ENCODE results near the gene MLST8. TPM values are rescaled to one million over a fixed set of nuclear protein-coding genes. Genes with fewer than 3 reads are reported as not detected.
"Not testable (repeated sequence)": the region's sequence is repeated elsewhere in the genome, so short reads cannot be mapped to it uniquely, and the experiment has no call there.

MLST8 gene
- polyA plus RNA-seq, 4 donors: 38.7 to 63.2 (median 46.6) TPM

DNA sequence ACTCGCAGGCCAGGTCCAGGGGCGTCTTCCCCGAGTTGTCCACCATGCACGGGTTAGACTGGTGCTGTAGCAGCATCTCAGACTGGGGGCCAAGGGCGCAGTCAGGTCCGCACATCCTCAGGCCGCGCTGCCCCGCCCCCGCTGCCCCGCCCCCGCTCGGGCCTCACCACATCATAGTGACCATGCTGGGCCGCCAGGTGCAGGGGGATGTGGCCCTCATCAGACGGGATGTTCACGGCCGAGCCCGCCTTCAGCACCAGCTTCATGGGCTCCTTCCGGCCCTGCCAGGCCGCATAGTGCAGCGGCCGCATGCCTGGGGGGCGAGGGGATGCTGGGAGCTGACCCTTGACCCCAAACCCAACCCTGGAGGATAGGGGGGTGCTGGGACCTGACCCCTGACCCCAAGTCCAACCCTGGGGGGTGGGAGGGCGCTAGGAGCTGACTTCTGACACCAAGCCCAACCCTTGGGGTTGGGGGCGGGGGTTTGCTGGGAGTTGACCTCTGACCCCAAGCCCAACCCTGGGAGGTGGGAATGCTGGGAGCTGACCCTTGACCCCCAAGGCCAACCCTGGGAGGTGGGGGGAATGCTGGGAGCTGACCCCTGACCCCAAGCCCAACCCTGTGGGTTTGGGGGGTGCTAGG is 15.9 kb upstream of the MLST8 start:
- DNase-seq (ENCODE audit: low read depth in 4 of 4, low spot score in 2 of 4): no peak

DNA sequence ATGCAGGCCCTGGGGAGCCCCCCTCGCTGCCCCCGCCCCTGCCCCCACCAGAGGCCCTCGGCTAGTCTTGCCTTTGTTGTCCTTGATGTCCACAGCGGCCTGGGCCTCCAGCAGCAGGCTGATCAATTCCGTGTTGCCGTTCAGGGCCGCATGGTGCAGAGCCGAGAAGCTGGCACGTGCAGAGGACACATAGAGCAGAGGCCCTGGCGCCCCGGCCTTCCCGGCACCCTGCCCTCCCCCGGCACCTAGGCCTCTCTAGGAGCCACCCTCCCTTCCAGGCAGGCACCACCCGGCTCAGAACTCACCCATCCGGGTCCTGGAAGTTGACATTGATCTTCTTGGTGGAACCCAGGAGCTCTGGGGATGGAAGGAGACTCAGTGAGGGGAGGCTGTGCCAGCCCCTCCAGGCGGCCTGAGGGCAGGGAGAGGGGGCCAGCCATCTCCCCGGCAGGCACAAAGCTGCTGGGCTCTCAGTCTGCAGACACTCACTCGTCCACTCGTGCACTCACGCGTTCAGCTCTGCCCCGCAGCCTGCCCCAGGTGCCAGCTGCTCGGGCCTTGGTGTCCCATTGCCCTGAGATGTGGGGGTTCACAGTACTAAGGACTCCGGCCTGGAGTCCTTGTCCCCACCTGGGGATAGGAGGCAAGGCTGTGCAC is 15.1 kb upstream of the MLST8 start:
- DNase-seq (ENCODE audit: low read depth in 4 of 4, low spot score in 2 of 4): no peak

DNA sequence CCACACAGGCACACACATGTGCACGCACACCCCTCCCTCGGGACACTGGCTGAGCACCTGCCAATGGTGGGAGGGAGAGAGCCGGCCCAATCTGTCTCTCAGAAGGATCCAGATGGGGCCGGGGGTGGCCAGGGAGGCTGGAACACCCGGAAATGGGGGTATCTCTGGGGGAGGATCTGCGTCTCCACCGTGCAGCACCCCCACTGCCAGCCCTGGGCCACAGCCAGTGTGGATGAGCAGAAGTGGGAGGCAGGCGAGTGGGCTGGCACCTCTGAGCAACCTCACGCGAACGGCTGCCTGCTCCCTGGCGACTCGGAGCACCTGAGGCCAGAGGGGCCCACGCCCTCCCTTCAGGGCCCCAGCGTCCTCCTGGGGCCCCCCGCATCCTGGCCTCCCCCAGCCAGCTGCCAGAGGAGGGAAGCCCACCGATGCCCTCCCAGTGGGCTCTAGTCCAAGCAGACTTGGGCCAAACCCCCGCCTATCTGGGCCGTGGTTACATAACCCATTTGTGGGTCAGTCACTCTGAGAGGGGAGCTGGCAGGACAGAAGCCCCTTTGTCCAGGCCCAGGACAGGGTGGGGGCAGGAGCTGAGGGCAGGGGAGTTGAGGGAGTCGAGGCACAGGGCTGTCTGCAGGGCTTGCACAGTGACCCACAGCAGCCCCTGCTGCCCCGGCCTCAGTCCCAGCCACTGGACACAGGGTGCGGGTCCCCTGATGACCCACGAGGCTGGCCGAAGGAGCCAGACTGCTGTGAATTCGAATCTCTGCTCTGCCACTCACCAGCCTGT is 14.4 kb upstream of the MLST8 start:
- DNase-seq (ENCODE audit: low read depth in 4 of 4, low spot score in 2 of 4): no peak

DNA sequence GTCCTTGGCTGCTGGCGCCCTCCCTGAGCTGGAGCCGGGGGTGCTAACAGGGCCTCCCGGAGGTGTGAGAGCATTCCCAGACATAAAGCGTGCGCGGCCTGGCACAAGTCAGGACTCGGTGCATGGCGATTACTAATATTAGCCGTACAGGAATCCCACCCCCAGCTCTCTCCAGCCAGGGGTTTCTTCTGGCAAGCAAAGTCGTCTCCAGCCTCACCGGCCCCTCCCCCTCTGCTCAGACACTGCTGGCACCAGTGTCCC is 13.9 kb upstream of the MLST8 start:
- DNase-seq (ENCODE audit: low read depth in 4 of 4, low spot score in 2 of 4): no peak

DNA sequence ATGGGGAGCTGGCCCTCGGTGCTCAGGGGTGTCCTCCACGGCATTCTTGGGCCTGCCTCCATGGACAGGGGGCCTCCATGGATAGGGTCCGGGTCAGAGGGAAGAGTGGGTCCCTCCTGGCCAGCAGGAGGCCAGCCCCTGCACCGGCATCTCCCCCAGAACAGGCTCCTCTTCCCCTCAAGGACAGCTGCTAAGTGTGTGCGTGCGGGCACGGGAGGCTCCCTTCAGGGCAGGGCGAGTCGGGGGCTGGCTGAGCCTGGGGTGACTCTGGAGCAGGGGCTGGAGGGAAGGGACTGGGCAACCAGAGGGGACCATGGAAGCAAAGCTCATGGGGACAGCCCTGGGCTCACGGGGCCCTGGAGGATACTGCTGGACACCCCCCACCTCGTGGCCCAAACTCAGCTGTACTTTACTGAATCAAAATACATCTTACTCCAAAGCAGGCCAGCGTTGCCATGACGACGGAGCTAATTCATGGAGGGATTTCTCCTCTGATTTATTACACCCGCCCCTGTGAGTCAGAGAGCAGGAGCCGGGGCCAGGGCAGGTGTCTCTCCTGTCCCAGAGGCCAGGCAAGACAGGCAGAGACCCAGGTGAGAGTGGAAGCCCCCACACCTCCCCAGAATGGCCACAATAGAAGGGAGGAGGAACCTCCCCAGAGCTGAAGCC is 11.0 kb upstream of the MLST8 start:
- no peak for DNase-seq (ENCODE audit: low read depth in 4 of 4, low spot score in 2 of 4)

DNA sequence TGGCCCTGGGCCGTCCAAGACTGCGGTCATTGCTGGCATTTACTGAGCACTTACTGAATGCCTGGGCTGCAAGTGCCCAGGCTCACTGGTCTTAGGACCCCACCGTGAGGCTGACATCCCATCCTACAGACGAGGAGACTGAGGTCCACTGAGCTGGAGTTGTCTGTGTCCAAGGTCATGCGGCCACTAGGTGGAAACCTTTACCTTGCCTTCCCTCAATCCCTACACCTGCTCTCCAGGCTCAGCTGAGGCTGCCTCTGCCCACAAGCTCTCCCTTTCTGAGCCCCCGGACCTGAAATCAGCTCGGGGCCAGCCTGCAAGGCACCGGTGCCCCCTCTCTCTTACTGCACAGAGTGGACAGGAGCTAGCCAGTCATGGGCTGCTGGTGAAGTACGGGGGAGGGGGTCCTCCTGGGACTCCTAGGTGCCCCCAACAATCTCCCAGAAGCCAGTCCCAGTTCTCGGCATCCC is 10.4 kb upstream of the MLST8 start:
- no peak for DNase-seq (ENCODE audit: low read depth in 4 of 4, low spot score in 2 of 4)

DNA sequence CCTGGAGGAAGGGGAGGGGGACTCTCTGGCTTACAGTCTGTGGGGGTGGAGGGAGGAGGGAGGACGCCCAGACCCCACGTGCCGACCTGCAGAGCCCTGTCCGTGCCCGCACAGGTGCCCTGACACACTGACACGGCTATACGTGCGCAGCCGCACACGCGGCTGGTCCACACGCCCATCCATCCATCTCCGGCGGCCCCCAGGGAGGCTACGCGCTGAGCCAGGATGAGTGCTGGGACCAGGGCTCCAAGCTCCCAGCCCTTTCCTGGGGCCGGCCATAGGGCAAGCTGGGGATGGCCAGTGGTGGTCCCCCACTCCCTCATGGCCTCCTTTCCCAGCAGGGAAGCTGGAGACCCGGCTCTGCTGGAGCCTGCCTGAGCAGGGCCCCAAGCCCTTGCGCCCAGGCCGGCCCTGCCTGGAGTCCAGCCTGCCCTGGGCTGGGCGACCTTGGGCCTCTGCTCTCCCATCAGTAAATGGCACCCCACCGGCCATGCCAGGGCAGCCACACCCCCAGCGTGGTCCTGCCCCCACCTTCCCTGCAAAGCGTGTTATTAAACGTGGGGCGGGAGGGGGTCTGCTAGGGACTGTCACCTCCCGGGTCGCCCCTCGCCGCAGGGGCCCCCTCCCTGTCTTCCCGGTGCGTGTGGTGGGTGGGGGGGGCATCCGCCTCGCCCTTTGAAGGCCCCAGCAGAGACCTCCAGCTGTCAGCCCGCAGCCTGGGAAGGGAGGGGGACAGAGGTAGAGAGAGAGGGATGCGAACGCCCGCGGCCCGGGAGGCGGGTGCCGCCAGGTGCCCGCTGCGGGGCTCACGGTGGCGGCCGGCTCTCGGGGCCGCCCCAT is 9.7 kb upstream of the MLST8 start:
- DNase-seq (ENCODE audit: low read depth in 4 of 4, low spot score in 2 of 4): no peak

DNA sequence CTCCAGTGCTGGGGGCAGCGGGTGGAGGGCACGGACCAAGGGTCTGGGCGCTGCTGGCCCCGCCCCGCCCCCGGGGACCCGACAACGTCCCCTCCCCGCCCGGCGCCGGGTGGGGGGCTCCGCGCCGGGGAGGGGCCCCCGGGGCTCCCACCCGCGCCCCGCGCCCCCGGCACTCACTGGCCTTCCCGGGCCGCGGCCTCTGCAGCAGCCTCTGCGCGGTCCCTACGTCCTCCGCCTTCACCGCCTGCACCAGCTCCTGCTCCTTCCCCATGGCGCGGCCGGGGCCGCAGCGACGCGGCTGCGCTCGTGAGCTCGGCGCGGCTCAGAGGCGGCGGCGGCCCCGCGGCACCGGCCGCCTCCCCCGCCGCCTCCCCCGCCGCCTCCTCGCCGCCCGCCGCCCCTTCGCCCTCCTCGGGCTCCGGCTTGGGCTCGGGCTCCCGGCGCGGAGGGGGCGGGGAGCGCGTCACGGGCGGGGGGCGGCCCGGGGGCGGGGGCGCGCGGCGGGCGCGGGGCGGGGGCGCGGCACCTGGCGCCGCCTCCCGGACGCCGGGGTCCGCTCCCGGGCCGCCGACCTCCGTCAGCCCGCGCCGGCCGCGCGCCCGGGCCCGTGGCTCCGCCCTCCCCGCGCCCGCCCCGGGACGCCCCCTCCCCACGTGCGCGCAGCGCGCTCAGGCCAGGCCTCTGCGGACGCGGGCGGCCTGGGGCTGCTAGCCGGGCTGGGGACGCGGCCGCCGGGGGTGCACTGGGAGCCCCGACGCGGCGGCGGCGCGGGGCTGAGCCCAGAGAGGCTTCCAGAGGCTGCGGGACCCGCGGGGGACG is 8.9 kb upstream of the MLST8 start, which contains the start of gene CASKIN1:
Gene CASKIN1 (minus strand): TSS at position 444 of the 819 bp plus-strand sequence. CDS start 173 bp downstream, at position 271.
- DNase-seq (ENCODE audit: low read depth in 4 of 4, low spot score in 2 of 4): no peak

DNA sequence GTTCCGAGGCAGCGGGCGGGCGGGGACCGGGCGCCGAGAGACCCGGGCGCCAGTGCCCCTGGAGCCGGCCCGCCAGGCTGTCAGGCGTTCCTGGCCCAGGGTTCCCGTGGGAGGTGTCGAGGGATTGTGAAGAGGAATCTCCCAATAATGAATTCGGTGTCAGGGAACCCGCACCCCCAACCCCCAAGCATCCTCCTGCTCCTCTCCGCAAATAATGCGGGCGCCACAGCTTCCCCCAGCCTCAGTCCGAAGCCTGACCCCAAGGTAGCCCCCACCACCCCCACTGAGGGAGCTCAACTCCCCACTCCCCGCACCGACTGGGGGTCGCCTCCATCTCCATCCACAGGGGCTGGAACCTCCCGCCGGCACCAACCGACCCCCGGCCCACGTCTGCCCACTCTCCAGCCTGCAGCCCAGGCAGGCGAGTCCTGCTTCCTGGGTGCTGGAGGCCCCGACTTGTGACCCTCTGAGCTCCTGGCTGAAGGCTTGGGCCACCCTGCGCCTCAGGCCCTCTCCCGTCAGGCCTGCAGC is 8.2 kb upstream of the MLST8 start:
- no peak for DNase-seq (ENCODE audit: low read depth in 4 of 4, low spot score in 2 of 4)

DNA sequence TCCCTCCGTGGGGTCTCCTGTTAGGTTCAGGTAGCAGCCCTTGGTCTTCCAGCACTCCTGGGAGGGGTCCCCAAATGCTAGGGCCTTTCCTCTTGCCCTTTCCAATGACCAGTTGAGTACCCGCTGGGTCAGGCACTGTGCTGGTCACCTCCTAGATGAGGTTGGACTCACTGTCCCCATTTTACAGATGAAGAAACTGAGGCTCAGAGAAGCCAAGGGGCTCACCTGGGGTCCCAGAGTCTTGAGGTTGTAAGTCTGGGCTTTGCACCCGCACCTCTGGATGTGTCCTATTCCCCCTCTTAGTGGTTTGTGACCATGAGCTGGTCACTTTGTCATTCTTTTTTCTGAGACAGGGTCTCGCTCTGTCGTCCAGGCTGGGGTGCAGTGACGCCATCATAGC is 7.5 kb upstream of the MLST8 start:
- DNase-seq (ENCODE audit: low read depth in 4 of 4, low spot score in 2 of 4): no peak

DNA sequence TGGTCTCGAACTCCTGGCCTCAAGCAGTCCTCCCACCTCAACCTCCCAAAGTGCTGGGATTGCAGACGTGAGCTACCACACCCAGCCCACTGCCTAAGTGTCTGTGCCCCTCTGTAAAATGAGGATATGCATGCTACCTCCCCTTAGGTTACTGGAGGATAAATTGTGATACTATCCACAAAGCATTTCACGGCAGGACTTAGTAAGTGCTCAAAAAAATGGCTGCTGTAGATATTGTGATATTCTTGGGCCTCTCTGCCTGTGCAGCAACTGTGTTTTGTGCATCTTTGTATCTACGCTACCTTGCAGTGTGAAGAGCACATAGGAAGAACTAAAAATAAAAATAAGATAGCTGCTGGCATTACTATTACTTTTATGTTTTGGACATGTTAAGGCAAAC is 7.0 kb upstream of the MLST8 start:
- no peak for DNase-seq (ENCODE audit: low read depth in 4 of 4, low spot score in 2 of 4)

DNA sequence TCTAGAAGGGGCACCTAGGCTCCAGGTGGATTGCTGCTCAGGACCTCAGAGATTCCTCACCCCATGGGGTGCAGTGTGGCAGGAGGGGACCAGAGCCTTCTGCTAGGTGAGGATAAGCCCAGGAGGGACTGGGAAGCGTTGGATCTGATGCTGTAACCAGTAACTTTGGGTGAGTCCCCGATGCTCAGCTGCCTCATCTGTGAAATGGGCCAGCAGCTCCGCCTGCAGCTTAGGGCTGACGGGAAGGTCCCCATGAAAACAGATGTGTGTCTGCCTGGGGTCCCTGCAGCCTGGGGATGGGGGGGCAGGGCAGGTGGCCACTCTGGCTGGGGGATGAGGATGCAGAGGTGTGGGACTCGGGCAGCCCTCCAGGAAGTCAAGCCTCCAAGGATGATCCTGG is 6.2 kb upstream of the MLST8 start:
- no peak for DNase-seq (ENCODE audit: low read depth in 4 of 4, low spot score in 2 of 4)

DNA sequence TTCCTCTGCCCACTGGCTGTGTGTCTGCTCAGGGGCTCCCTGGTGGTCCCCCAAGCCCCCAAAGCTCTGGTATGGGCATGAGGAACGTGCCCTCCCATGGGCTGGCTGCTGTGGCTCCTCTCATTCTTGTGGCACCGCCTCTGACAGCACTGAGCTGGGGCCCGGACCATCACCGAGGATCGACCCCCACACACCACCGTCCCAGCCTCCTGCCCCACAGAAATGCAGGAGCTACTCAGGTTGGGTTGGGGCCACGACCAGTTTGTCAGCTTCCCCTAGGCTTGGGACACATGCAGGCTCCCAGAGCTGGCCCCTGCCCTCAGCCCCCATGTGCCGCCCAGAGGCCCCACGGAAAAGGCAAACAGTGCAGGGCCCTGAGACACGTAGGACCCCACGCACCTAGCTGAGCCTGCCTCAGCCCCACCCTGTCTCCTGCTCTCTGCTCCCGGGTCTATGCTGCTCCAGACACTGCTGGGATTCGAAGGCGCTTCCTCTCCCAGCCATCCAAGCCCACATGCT is 5.6 kb upstream of the MLST8 start:
- no peak for DNase-seq (ENCODE audit: low read depth in 4 of 4, low spot score in 2 of 4)

DNA sequence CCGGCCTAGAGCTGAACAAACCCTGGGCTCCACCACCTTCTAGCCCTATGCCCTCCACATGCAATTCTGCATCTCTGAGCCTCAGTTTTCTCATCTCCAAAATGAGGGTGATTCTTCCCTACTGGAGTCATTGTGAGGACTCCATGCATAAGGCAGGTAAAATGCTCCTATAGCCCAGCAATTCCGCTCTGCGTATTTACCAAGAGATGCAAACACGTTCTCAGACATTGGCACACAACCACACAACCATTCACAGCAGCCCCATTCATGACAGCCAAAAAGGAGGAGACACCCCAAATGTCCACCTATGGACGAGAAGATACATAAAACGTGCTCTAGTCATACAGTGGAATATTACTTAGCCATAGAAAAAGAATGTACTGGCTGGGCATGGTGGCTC is 4.9 kb upstream of the MLST8 start:
- no peak for DNase-seq (ENCODE audit: low read depth in 4 of 4, low spot score in 2 of 4)

DNA sequence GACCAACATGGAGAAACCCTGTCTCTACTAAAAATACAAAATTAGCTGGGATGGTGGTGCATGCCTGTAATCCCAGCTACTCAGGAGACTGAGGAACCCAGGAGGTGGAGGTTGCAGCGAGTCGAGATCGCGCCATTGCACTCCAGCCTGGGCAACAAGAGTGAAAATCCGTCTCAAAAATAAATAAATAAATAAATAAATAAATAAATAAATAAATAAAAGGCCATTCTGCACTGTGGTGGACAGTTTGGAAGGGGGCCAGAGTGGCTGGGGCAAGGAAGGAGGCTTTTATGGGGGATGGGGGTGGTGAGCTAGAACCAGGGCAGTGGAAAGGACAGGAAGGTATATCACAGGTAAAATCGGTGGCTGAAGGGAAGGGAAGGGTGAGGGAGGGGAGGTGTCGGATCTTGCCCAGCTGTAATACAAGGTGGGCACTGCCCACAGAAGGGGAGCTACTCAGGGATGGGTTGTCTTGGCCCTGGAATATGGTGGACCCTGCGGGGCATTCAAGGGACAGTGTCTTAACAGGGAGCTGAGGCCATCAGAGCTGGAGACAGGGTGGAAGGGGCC is 2.0 kb upstream of the MLST8 start:
- not testable (repeated sequence) for DNase-seq (ENCODE audit: low read depth in 4 of 4, low spot score in 2 of 4)

DNA sequence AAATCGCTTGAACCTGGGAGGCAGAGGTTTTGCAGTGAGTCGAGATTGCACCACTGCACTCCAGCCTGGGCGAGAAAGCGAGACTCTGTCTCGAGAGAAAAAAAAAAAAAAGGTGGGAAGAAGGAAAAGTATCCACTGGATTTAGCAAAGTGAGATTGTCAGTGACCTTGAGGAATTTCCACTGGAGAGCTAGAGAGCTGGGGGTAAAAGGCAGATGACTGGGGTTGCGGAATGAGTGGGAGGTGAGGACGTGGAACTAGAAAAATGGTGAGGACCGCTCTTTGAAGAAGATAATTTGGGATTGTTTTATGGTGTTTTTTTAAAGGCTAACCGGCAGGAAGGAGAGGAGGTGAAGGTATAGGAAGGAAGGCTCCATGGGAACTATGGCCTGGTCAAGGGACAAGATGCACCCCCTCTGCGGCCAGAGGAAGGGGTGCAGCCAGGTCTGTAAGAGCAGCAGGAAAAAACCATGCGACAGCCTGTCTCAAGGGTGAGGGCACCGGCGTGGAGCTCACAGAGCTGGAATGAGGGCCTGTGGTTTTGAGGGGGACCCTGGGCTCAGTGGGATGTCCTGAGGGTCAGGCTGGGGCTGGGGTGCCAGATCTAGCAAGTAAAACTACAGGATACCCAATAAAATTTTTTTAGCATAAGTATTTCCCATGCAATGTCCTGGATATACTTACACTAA is 694 bp upstream of the MLST8 start:
- no peak for DNase-seq (ENCODE audit: low read depth in 4 of 4, low spot score in 2 of 4)

DNA sequence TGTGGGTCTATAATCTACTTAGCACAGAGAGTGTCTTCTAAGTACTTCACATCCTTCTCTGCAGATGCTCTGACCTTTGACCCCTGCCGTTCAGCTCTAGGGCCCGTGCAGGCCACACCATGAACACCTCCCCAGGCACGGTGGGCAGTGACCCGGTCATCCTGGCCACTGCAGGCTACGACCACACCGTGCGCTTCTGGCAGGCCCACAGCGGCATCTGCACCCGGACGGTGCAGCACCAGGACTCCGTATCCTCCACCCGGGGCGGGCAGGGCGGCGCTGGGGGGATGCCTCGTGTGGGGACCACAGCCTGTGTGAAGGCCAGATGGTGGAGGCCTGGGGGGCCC is 686 bp downstream of the MLST8 start:
- DNase-seq (ENCODE audit: low read depth in 4 of 4, low spot score in 2 of 4): no peak

DNA sequence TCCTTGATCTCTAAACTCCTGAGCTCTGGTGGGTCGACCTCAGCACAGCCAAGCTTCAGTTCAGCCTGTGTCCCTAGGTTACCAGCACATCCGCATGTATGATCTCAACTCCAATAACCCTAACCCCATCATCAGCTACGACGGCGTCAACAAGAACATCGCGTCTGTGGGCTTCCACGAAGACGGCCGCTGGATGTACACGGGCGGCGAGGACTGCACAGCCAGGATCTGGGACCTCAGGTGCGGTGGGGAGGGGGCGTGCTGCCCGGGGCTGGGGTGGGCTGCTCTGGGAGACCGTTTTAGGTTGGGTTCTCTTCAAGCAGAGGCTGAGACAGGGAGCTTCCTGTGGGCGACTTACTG is 1.1 kb downstream of the MLST8 start:
- DNase-seq (ENCODE audit: low read depth in 4 of 4, low spot score in 2 of 4): no peak

Measured in left renal cortex interstitium (tissue), 4 donors.